OCI-LY1 (cell line): ENCODE data around the gene ATP2B2.
A peak's percentile ranks its signal among the peaks of the same experiment; 100 is the strongest.

ENCODE experiments used
- H2AFZ ChIP-seq: fragments of 200-600 bp; sonication (generic), shearing (Covaris generic); 2 replicates; pipeline ENCODE4 v1.6.0; 2014; ENCODE audit warnings: antibody characterized with exemption, mild to moderate bottlenecking, low read length
- H3F3A ChIP-seq: fragments of 200-600 bp; sonication (generic), shearing (Covaris generic); 2 replicates; pipeline ENCODE4 v1.6.0; 2014; ENCODE audit warnings: mild to moderate bottlenecking, antibody characterized with exemption, low read length, moderate library complexity; ENCODE audit not compliant: insufficient read depth
- H3K27ac ChIP-seq: fragments of 200-600 bp; sonication (generic); 2 replicates; pipeline ENCODE4 v1.5.1; 2014; ENCODE audit warnings: low read length, mixed run types, mild to moderate bottlenecking, low read depth; ENCODE audit not compliant: poor library complexity, severe bottlenecking
- H3K27me3 ChIP-seq: fragments of 200-600 bp; sonication (generic); 2 replicates; pipeline ENCODE4 v1.6.0; 2014; ENCODE audit warnings: antibody characterized with exemption, mild to moderate bottlenecking, low read length, moderate library complexity; ENCODE audit not compliant: insufficient read depth
- H3K36me3 ChIP-seq: fragments of 200-600 bp; sonication (generic); 2 replicates; pipeline ENCODE4 v1.6.1; 2014; ENCODE audit warnings: mild to moderate bottlenecking, antibody characterized with exemption, low read length, moderate library complexity, mixed read lengths; ENCODE audit not compliant: insufficient read depth
- H3K4me1 ChIP-seq: fragments of 200-600 bp; sonication (generic); 2 replicates; pipeline ENCODE4 v1.5.1; 2014; ENCODE audit warnings: mild to moderate bottlenecking, low read length, moderate library complexity; ENCODE audit not compliant: insufficient read depth, severe bottlenecking
- H3K4me2 ChIP-seq: fragments of 200-600 bp; sonication (generic), shearing (Covaris generic); 2 replicates; pipeline ENCODE4 v1.6.1; 2014; ENCODE audit warnings: low read length
- H3K4me3 ChIP-seq: fragments of 200-600 bp; sonication (generic); 2 replicates; pipeline ENCODE4 v1.5.1; 2014; ENCODE audit warnings: low read length, low read depth, mild to moderate bottlenecking, mixed read lengths; ENCODE audit not compliant: poor library complexity, severe bottlenecking
- H3K79me2 ChIP-seq: fragments of 200-600 bp; shearing (Covaris generic); 2 replicates; pipeline ENCODE4 v1.6.1; 2016; ENCODE audit warnings: mixed run types, low read length, mixed read lengths; ENCODE audit not compliant: insufficient read depth
- H3K9ac ChIP-seq: fragments of 200-600 bp; sonication (generic), shearing (Covaris generic); 2 replicates; pipeline ENCODE4 v1.6.1; 2014; ENCODE audit warnings: mild to moderate bottlenecking, low read length, mixed read lengths
- H3K9me2 ChIP-seq: fragments of 200-600 bp; sonication (generic), shearing (Covaris generic); 2 replicates; pipeline ENCODE4 v1.6.1; 2014; ENCODE audit warnings: low read depth, mild to moderate bottlenecking, low read length, mixed read lengths
- H3K9me3 ChIP-seq: fragments of 200-600 bp; shearing (Covaris generic); 2 replicates; pipeline ENCODE4 v1.6.1; 2014; ENCODE audit warnings: low read length, mixed read lengths
- H4K20me1 ChIP-seq: fragments of 200-600 bp; sonication (generic), shearing (Covaris generic); 2 replicates; pipeline ENCODE4 v1.6.0; 2016; ENCODE audit warnings: mild to moderate bottlenecking, low read length; ENCODE audit not compliant: insufficient read depth
- CTCF ChIP-seq: fragments of 200-600 bp; sonication (generic), shearing (Covaris generic); IDR thresholded peaks from 2 replicates; pipeline ENCODE4 v1.5.1; 2017; ENCODE audit warnings: mild to moderate bottlenecking, antibody characterized with exemption, low read length, moderate library complexity, mixed read lengths
- EZH2 ChIP-seq: fragments of 200-600 bp; sonication (generic), shearing (Covaris generic); IDR thresholded peaks from 2 replicates; pipeline ENCODE4 v1.8.0; 2017; ENCODE audit warnings: borderline replicate concordance, mixed run types, mild to moderate bottlenecking, antibody characterized with exemption, low read length, moderate library complexity, mixed read lengths

ATP2B2 gene

GRCh38 chr3:10280177-10280529 is 225.2 kb downstream of the ATP2B2 start:
- Histone ChIP-seq H3K79me2 (peaks cover 8% of the 10 kb centered on the region), H3K9ac (no peak overlapping the region), H3K36me3 (peaks cover 83% of the 10 kb centered on the region; the same call in 1 of the 2 replicates), H2AFZ (no peak overlapping the region), H3K4me2 (no peak overlapping the region), H3K4me1 (peaks cover 20% of the 10 kb centered on the region), H3K27me3 (no peaks in the 10 kb centered on the region), H3K9me3 (no peaks in the 10 kb centered on the region), H3K9me2 (no peaks in the 10 kb centered on the region), H4K20me1 (no peaks in the 10 kb centered on the region), H3F3A (no peaks in the 10 kb centered on the region), H3K27ac (no peak overlapping the region), H3K4me3 (no peak overlapping the region)
- peak; percentile 54 for TF ChIP-seq CTCF
- no peak for TF ChIP-seq EZH2

GRCh38 chr3:10279384-10280176 is 225.8 kb downstream of the ATP2B2 start:
- H3K9ac ChIP-seq, result no peak overlapping the region
- no peaks in the 10 kb centered on the region for H4K20me1 ChIP-seq
- peaks cover 17% of the 10 kb centered on the region for H3K4me1 ChIP-seq
- no peak overlapping the region for H3K27ac ChIP-seq
- no peak for TF ChIP-seq EZH2
- TF ChIP-seq CTCF, result no peak
- H3F3A ChIP-seq, result no peaks in the 10 kb centered on the region
- no peak overlapping the region for H2AFZ ChIP-seq
- no peaks in the 10 kb centered on the region for H3K27me3 ChIP-seq
- peaks cover 84% of the 10 kb centered on the region; the same call in 1 of the 2 replicates for H3K36me3 ChIP-seq
- H3K9me2 ChIP-seq, result no peaks in the 10 kb centered on the region
- H3K9me3 ChIP-seq, result no peaks in the 10 kb centered on the region
- H3K4me3 ChIP-seq, result no peak overlapping the region
- H3K79me2 ChIP-seq, result peaks cover 14% of the 10 kb centered on the region
- no peak overlapping the region for H3K4me2 ChIP-seq

GRCh38 chr3:10278501-10278900 is 226.9 kb downstream of the ATP2B2 start:
- Histone ChIP-seq H3K4me3 (no peak overlapping the region), H3K9me2 (no peaks in the 10 kb centered on the region), H3K27ac (no peak overlapping the region), H3K9me3 (no peaks in the 10 kb centered on the region), H3K27me3 (no peaks in the 10 kb centered on the region), H3K79me2 (peaks cover 24% of the 10 kb centered on the region), H3K36me3 (peaks cover 91% of the 10 kb centered on the region), H3F3A (no peaks in the 10 kb centered on the region), H4K20me1 (no peaks in the 10 kb centered on the region), H3K4me2 (no peak overlapping the region), H3K4me1 (peaks cover 14% of the 10 kb centered on the region), H2AFZ (no peak overlapping the region), H3K9ac (no peak overlapping the region)
- no peak for TF ChIP-seq EZH2
- no peak for TF ChIP-seq CTCF
